ENCODE data around the gene MAK. TPM values are rescaled to one million over a fixed set of nuclear protein-coding genes. Genes with fewer than 3 reads are reported as not detected.

Gene MAK
- total RNA-seq, 1 experiment from 2014 or later, result 0.06 TPM

- DNase-seq (ENCODE audit: low spot score), result no peak
- POLR2A ChIA-PET (ENCODE audit: low non-redundant PET), result interaction anchor here (0.7 kb wide), 1 partner anchor 653 kb away, joined by 20 read pairs; no protein-coding TSS in a partner anchor
- CTCF ChIA-PET, result no interaction called here
- H3K27me3 ChIP-seq (replicated peaks; ENCODE audit: insufficient read depth, low read depth, low read length, poor library complexity), result no peaks in the 10 kb centered on the region
- TF ChIP-seq, protein P1, sequence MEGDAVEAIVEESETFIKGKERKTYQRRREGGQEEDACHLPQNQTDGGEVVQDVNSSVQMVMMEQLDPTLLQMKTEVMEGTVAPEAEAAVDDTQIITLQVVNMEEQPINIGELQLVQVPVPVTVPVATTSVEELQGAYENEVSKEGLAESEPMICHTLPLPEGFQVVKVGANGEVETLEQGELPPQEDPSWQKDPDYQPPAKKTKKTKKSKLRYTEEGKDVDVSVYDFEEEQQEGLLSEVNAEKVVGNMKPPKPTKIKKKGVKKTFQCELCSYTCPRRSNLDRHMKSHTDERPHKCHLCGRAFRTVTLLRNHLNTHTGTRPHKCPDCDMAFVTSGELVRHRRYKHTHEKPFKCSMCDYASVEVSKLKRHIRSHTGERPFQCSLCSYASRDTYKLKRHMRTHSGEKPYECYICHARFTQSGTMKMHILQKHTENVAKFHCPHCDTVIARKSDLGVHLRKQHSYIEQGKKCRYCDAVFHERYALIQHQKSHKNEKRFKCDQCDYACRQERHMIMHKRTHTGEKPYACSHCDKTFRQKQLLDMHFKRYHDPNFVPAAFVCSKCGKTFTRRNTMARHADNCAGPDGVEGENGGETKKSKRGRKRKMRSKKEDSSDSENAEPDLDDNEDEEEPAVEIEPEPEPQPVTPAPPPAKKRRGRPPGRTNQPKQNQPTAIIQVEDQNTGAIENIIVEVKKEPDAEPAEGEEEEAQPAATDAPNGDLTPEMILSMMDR (conservative IDR thresholded peaks at IDR 0.05; ENCODE audit: low read depth, low read length), result no peak
- no peak for TF ChIP-seq EZH2 (IDR thresholded peaks at IDR 0.05; ENCODE audit: borderline replicate concordance, low read depth, low read length, poor library complexity, severe bottlenecking)
- BruUV-seq (replicated peaks), result no TSS peak
- H3K4me1 ChIP-seq (ENCODE audit: insufficient read depth, low read length, poor library complexity, severe bottlenecking), result no peaks in the 10 kb centered on the region
- no peak overlapping the region for H3K4me3 ChIP-seq (ENCODE audit: low read depth, low read length, poor library complexity, severe bottlenecking)
- H3K27ac ChIP-seq (ENCODE audit: low read depth, low read length, poor library complexity, severe bottlenecking), result no peak overlapping the region
- H3K36me3 ChIP-seq (ENCODE audit: insufficient read depth, low read length, poor library complexity, severe bottlenecking), result no peaks in the 10 kb centered on the region
- intact Hi-C loops (cut with micrococcal nuclease; ENCODE audit: unreplicated experiment), result no loop called here
- H3K9me3 ChIP-seq (ENCODE audit: low read depth, low read length, poor library complexity, severe bottlenecking), result no peaks in the 10 kb centered on the region
These were observed 59.3 kb downstream of the MAK start for GRCh38 chr6:10779076-10779475.

DNA sequence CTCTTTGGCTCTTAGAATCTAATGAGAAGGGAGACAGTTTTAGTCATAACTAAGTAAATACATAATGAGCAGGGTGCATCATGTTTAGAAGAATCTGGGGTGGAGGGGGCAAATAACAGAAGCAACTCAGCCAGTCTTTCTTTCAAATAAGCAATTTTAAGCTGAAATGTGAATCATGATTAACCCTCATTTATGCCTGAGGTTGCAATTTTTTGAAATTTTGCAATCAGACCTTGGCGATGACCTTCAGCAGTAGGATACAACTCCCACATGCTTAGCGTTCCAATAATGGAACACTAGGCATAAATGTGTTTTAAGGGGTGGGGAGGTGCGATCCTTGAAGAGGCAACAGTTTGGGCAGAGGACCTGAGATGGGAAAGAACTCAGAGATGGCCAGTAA lies 60.1 kb downstream of the MAK start:
- H3K4me1 ChIP-seq (ENCODE audit: insufficient read depth, low read length, poor library complexity, severe bottlenecking), result no peaks in the 10 kb centered on the region
- no peaks in the 10 kb centered on the region for H3K9me3 ChIP-seq (ENCODE audit: low read depth, low read length, poor library complexity, severe bottlenecking)
- no peak overlapping the region for H3K27ac ChIP-seq (ENCODE audit: low read depth, low read length, poor library complexity, severe bottlenecking)
- ChIA-PET POLR2A (ENCODE audit: low non-redundant PET) (no interaction called here), CTCF (no interaction called here)
- intact Hi-C loops (cut with micrococcal nuclease; ENCODE audit: unreplicated experiment), result no loop called here
- no peaks in the 10 kb centered on the region for H3K36me3 ChIP-seq (ENCODE audit: insufficient read depth, low read length, poor library complexity, severe bottlenecking)
- H3K4me3 ChIP-seq (ENCODE audit: low read depth, low read length, poor library complexity, severe bottlenecking), result no peak overlapping the region
- DNase-seq (ENCODE audit: low spot score), result no peak
- BruUV-seq (replicated peaks), result no TSS peak
- H3K27me3 ChIP-seq (replicated peaks; ENCODE audit: insufficient read depth, low read depth, low read length, poor library complexity), result no peaks in the 10 kb centered on the region
- TF ChIP-seq, protein P1 (conservative IDR thresholded peaks at IDR 0.05; ENCODE audit: low read depth, low read length), result no peak
- no peak for TF ChIP-seq EZH2 (IDR thresholded peaks at IDR 0.05; ENCODE audit: borderline replicate concordance, low read depth, low read length, poor library complexity, severe bottlenecking)

- Histone ChIP-seq H3K36me3 (ENCODE audit: insufficient read depth, low read length, poor library complexity, severe bottlenecking) (no peaks in the 10 kb centered on the region), H3K9me3 (ENCODE audit: low read depth, low read length, poor library complexity, severe bottlenecking) (no peaks in the 10 kb centered on the region), H3K4me1 (ENCODE audit: insufficient read depth, low read length, poor library complexity, severe bottlenecking) (no peaks in the 10 kb centered on the region), H3K27me3 (replicated peaks; ENCODE audit: insufficient read depth, low read depth, low read length, poor library complexity) (no peaks in the 10 kb centered on the region), H3K4me3 (ENCODE audit: low read depth, low read length, poor library complexity, severe bottlenecking) (no peak overlapping the region), H3K27ac (ENCODE audit: low read depth, low read length, poor library complexity, severe bottlenecking) (no peak overlapping the region)
- POLR2A ChIA-PET (ENCODE audit: low non-redundant PET), result no interaction called here
- DNase-seq (ENCODE audit: low spot score), result no peak
- intact Hi-C loops (cut with micrococcal nuclease; ENCODE audit: unreplicated experiment), result no loop called here
- no TSS peak for BruUV-seq (replicated peaks)
- no peak for TF ChIP-seq EZH2 (IDR thresholded peaks at IDR 0.05; ENCODE audit: borderline replicate concordance, low read depth, low read length, poor library complexity, severe bottlenecking)
- TF ChIP-seq, protein P1 (conservative IDR thresholded peaks at IDR 0.05; ENCODE audit: low read depth, low read length), result no peak
- CTCF ChIA-PET, result no interaction called here
These were observed 66.9 kb downstream of the MAK start for GRCh38 chr6:10771371-10771894.

All from A673 (cell line).